Cardiac muscle cell (in vitro differentiated cells and primary cell): Measurements from ENCODE around the gene RCN1. TPM values are rescaled to one million over a fixed set of nuclear protein-coding genes. Genes with fewer than 3 reads are reported as not detected.
"Not testable (repeated sequence)": the region's sequence is repeated elsewhere in the genome, so short reads cannot be mapped to it uniquely, and the experiment has no call there.

ENCODE experiments used
- DNase-seq, 2 donors: peaks; one replicate each; pipeline versions ENCODE4 v3.0.0 to v3.0.0-alpha.2; 2010 to 2017; ENCODE audit warnings: low read depth in 1 of 2, low spot score in 1 of 2
- H3K27ac ChIP-seq: fragments of 200-600 bp; sonication (generic); 2 replicates; pipeline ENCODE4 v1.5.1; 2016
- H3K27me3 ChIP-seq: fragments of 200-600 bp; sonication (generic); 2 replicates; pipeline ENCODE4 v1.6.0; 2016; ENCODE audit warnings: control low read depth
- H3K36me3 ChIP-seq: fragments of 200-600 bp; sonication (generic); 2 replicates; pipeline ENCODE4 v1.5.1; 2016; ENCODE audit warnings: control low read depth
- H3K4me1 ChIP-seq: fragments of 200-600 bp; sonication (generic); 2 replicates; pipeline ENCODE4 v1.8.1; 2017; ENCODE audit warnings: low read depth, mild to moderate bottlenecking, mixed run types
- H3K4me3 ChIP-seq: fragments of 200-600 bp; sonication (generic); 2 replicates; pipeline ENCODE4 v1.5.1; 2016; ENCODE audit warnings: mild to moderate bottlenecking
- H3K9me3 ChIP-seq: fragments of 200-600 bp; sonication (generic); 2 replicates; pipeline ENCODE4 v1.5.1; 2017; ENCODE audit warnings: low read depth, mild to moderate bottlenecking, control low read depth
- polyA plus RNA-seq: library from polyadenylated mRNA; unstranded; fragments of >200 nt; fragmentation: Nextera tagmentation; extraction: Ambion mirVana; gene quantifications from 2 replicates; pipeline ENCODE4 v1.2.1, GENCODE V29; 2016
- total RNA-seq: library from RNA; depleted of rRNA; stranded (reverse); fragments of >200 nt; gene quantifications from 2 replicates; pipeline ENCODE4 v1.2.3, GENCODE V29; 2016
- TF ChIP-seq, protein P1 (sequence below): IDR thresholded peaks from 2 replicates; pipeline ENCODE4 v1.5.1; 2012; ENCODE audit warnings: low read depth, mild to moderate bottlenecking, low read length

RCN1 gene
- total and polyA plus RNA-seq, 2 experiments from 2014 or later = 64.5 to 125 TPM

DNA sequence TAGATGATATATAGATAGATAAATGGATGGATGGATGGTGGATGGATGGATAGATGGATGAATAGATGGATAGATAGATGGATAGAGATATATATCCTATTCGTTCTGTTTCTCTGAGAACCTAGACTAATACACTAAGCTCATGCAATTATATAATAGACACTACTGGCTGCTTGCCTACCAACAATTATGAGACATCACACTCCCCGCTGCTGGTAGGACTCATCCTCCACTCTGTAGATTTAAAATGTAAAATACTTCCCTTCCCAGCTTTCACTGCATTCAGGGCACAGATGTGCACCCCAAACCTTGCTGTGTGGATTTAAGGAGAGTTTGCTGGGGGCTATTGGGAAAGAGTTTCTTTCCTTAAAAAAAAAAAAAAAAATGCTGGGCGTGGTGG is 28.3 kb upstream of the RCN1 start:
- TF ChIP-seq, protein P1, sequence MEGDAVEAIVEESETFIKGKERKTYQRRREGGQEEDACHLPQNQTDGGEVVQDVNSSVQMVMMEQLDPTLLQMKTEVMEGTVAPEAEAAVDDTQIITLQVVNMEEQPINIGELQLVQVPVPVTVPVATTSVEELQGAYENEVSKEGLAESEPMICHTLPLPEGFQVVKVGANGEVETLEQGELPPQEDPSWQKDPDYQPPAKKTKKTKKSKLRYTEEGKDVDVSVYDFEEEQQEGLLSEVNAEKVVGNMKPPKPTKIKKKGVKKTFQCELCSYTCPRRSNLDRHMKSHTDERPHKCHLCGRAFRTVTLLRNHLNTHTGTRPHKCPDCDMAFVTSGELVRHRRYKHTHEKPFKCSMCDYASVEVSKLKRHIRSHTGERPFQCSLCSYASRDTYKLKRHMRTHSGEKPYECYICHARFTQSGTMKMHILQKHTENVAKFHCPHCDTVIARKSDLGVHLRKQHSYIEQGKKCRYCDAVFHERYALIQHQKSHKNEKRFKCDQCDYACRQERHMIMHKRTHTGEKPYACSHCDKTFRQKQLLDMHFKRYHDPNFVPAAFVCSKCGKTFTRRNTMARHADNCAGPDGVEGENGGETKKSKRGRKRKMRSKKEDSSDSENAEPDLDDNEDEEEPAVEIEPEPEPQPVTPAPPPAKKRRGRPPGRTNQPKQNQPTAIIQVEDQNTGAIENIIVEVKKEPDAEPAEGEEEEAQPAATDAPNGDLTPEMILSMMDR = no peak
- H3K36me3 ChIP-seq = no peaks in the 10 kb centered on the region
- H3K4me3 ChIP-seq = no peak overlapping the region
- no peaks in the 10 kb centered on the region for H3K9me3 ChIP-seq
- no peak overlapping the region for H3K27ac ChIP-seq
- H3K4me1 ChIP-seq = peaks cover 2% of the 10 kb centered on the region
- H3K27me3 ChIP-seq = peaks cover 12% of the 10 kb centered on the region
- DNase-seq = no peak

- H3K27me3 ChIP-seq = peaks cover 12% of the 10 kb centered on the region
- not testable (repeated sequence) for H3K27ac ChIP-seq, H3K4me3 ChIP-seq, H3K4me1 ChIP-seq, H3K36me3 ChIP-seq, DNase-seq, H3K9me3 ChIP-seq
These were observed 27.8 kb upstream of the RCN1 start for GRCh38 chr11:32063031-32063430.

DNA sequence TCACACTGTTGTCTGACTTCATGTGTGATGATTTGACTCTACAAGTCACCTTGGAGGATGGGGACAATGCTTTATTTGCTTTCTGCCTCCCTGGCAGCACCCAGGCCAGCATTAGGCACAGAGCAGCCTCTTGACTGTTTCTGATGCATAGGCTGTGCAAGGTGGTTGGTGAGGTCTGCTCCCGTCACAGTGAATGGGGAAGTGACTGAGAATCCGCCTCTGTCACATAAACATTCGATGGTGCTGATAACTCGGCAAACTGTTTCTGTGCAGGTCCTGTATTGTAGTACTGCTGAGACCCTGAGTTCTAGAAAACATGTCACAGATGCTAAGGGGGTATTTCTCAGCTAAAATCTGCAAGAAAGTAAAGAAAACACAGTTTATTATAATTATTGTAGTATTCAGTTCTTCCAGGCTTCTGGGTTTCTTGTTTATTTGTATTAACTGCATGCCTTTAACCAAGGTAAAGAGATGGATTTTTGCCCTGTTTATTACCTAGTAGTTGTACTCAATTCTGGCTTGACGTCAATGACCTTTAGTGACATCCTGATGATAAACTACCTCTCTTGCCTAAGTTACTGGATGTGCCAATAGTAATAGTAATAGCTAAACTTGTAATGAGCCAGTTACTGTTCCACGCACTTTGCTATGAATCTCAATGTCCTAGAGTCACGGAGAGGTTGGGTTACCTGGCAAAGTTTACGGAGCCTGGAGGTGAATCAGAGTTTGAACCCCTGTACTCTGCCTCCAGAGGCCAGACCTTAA is 24.8 kb upstream of the RCN1 start:
- Histone ChIP-seq H3K9me3 (no peaks in the 10 kb centered on the region), H3K27me3 (peaks cover 12% of the 10 kb centered on the region), H3K4me3 (no peak overlapping the region), H3K36me3 (no peaks in the 10 kb centered on the region), H3K4me1 (peaks cover 2% of the 10 kb centered on the region), H3K27ac (no peak overlapping the region)
- DNase-seq = no peak
- TF ChIP-seq, protein P1 = no peak

- DNase-seq = peak in 1 of 2 donors; percentile 74
- TF ChIP-seq, protein P1 = no peak
- H3K27me3 ChIP-seq = peaks cover 12% of the 10 kb centered on the region
- H3K9me3 ChIP-seq = no peaks in the 10 kb centered on the region
- H3K36me3 ChIP-seq = no peaks in the 10 kb centered on the region
- H3K4me3 ChIP-seq = no peak overlapping the region
- no peak overlapping the region for H3K27ac ChIP-seq
- H3K4me1 ChIP-seq = no peaks in the 10 kb centered on the region
These were observed 22.6 kb upstream of the RCN1 start for GRCh38 chr11:32068134-32068870.

- no peaks in the 10 kb centered on the region for H3K4me1 ChIP-seq
- H3K27ac ChIP-seq = no peak overlapping the region
- H3K9me3 ChIP-seq = no peaks in the 10 kb centered on the region
- H3K27me3 ChIP-seq = peaks cover 5% of the 10 kb centered on the region
- no peak for DNase-seq
- H3K36me3 ChIP-seq = no peaks in the 10 kb centered on the region
- TF ChIP-seq, protein P1 = no peak
- H3K4me3 ChIP-seq = no peak overlapping the region
These were observed 21.4 kb upstream of the RCN1 start for GRCh38 chr11:32069361-32070058.
